ENCODE data around the gene SESTD1. TPM values are rescaled to one million over a fixed set of nuclear protein-coding genes. Genes with fewer than 3 reads are reported as not detected.

SESTD1 gene
- total RNA-seq, 1 donor from 2014 or later, result 92.4 TPM

- H3K4me3 Mint-ChIP-seq (ENCODE audit: unreplicated experiment), result no peak overlapping the region
- H3K9me3 Mint-ChIP-seq (ENCODE audit: unreplicated experiment), result no peaks in the 10 kb centered on the region
- no peak for TF ChIP-seq CTCF (IDR thresholded peaks at IDR 0.05; ENCODE audit: unreplicated experiment)
- DNase-seq (ENCODE audit: low spot score), result no peak
- H3K27ac Mint-ChIP-seq (ENCODE audit: unreplicated experiment), result no peak overlapping the region
- peaks cover 1% of the 10 kb centered on the region for H3K27me3 Mint-ChIP-seq (ENCODE audit: unreplicated experiment)
- H3K4me1 Mint-ChIP-seq (ENCODE audit: unreplicated experiment), result no peaks in the 10 kb centered on the region
- no peaks in the 10 kb centered on the region for H3K36me3 Mint-ChIP-seq (ENCODE audit: low read depth, unreplicated experiment)
Observed at GRCh38 chr2:179172894-179173293, 91.7 kb downstream of the SESTD1 start.

GRCh38 chr2:179171371-179171770 lies 93.3 kb downstream of the SESTD1 start:
- Mint-ChIP-seq H3K36me3 (ENCODE audit: low read depth, unreplicated experiment) (no peaks in the 10 kb centered on the region), H3K4me3 (ENCODE audit: unreplicated experiment) (no peak overlapping the region), H3K27ac (ENCODE audit: unreplicated experiment) (no peak overlapping the region), H3K4me1 (ENCODE audit: unreplicated experiment) (no peaks in the 10 kb centered on the region), H3K27me3 (ENCODE audit: unreplicated experiment) (peaks cover 1% of the 10 kb centered on the region), H3K9me3 (ENCODE audit: unreplicated experiment) (no peaks in the 10 kb centered on the region)
- DNase-seq (ENCODE audit: low spot score), result no peak
- TF ChIP-seq CTCF (IDR thresholded peaks at IDR 0.05; ENCODE audit: unreplicated experiment), result no peak

DNA sequence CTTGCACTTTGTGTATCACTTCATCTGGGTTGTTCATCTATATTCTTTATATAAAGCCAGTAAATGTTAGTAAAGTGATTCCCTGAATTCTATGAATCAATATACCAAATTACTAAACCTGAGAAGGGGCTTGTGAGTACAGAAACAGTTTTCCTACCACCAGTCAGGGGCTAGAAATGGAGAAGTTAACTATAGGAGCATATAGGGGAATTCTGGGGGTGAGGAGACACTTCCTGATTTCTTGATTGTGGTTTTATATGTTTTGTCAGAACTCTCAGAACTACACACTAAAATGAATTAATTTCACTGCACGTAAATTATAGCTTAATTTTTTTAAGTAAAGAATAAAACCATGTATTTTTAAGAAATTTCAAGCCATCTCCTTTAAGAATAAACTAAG lies 93.7 kb downstream of the SESTD1 start:
- Mint-ChIP-seq H3K4me1 (ENCODE audit: unreplicated experiment) (no peaks in the 10 kb centered on the region), H3K36me3 (ENCODE audit: low read depth, unreplicated experiment) (no peaks in the 10 kb centered on the region), H3K27ac (ENCODE audit: unreplicated experiment) (no peak overlapping the region), H3K9me3 (ENCODE audit: unreplicated experiment) (no peaks in the 10 kb centered on the region), H3K4me3 (ENCODE audit: unreplicated experiment) (no peak overlapping the region), H3K27me3 (ENCODE audit: unreplicated experiment) (peaks cover 1% of the 10 kb centered on the region)
- no peak for TF ChIP-seq CTCF (IDR thresholded peaks at IDR 0.05; ENCODE audit: unreplicated experiment)
- DNase-seq (ENCODE audit: low spot score), result no peak

DNA sequence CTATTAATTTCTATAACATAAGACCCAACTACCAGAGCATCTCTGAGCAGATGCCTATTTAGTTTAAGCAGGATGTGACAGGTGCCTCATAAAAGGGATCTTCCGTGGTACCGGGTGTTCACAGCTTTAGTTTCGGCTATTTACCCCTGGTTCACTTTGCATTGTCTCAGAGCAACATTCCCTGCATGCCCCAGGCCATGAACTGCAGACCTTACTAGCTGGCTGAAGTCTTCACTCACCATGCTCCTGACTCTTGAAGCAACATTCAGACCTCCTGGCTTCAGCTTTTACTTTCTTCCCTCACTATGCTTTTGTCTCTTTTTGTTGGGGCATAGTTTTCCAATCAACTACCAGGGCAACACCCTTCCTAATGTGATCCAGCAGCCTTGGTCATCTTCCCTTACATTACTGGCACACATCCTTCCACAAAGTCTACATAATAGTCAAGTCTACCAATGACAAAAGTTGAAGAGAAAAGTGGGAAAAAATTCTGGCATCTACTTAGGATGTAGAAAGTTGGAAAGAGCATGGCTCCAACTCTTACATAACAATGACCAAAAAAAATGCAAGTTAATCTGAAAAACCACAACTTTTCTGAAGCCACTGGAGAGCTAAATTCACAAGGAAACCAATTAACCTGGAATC lies 99.2 kb downstream of the SESTD1 start:
- no peaks in the 10 kb centered on the region for H3K27me3 Mint-ChIP-seq (ENCODE audit: unreplicated experiment)
- no peak for TF ChIP-seq CTCF (IDR thresholded peaks at IDR 0.05; ENCODE audit: unreplicated experiment)
- no peak overlapping the region for H3K27ac Mint-ChIP-seq (ENCODE audit: unreplicated experiment)

DNA sequence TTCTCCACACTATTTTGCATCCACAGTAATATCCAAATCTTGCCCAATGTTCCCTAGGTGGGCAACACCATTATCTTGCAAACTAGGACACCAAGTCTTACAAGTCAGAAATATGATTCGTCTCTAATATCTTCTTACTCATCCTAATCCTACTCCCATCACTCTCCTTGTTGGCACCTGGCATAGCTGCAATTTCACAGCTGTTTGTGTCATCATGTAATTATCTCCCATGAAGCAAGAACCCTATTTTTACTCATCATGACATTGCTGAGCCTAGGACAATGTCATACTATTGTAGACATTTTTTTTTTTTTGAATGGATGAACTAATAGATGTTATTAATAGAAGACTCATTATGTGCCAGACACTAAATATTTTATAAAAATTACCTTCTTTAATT lies 123.4 kb downstream of the SESTD1 start:
- no peaks in the 10 kb centered on the region for H3K4me1 Mint-ChIP-seq (ENCODE audit: unreplicated experiment)
- no peak for DNase-seq (ENCODE audit: low spot score)
- no peak overlapping the region for H3K4me3 Mint-ChIP-seq (ENCODE audit: unreplicated experiment)
- no peak overlapping the region for H3K27ac Mint-ChIP-seq (ENCODE audit: unreplicated experiment)
- no peak for TF ChIP-seq CTCF (IDR thresholded peaks at IDR 0.05; ENCODE audit: unreplicated experiment)
- H3K36me3 Mint-ChIP-seq (ENCODE audit: low read depth, unreplicated experiment), result peaks cover 4% of the 10 kb centered on the region
- H3K27me3 Mint-ChIP-seq (ENCODE audit: unreplicated experiment), result no peaks in the 10 kb centered on the region
- H3K9me3 Mint-ChIP-seq (ENCODE audit: unreplicated experiment), result no peaks in the 10 kb centered on the region

More for the DNA sequence above, 99.2 kb downstream of the SESTD1 start:
- no peak for DNase-seq (ENCODE audit: low spot score)
- no peaks in the 10 kb centered on the region for H3K9me3 Mint-ChIP-seq (ENCODE audit: unreplicated experiment)
- H3K4me3 Mint-ChIP-seq (ENCODE audit: unreplicated experiment), result no peak overlapping the region
- H3K4me1 Mint-ChIP-seq (ENCODE audit: unreplicated experiment), result no peaks in the 10 kb centered on the region
- H3K36me3 Mint-ChIP-seq (ENCODE audit: low read depth, unreplicated experiment), result no peaks in the 10 kb centered on the region
